HG02623 (cell line): ENCODE data around the gene LY6G5B.

Experiments
- ATAC-seq: cut with Tn5 transposase; IDR thresholded peaks from one replicate; pipeline ENCODE4 v1.9.1; 2021; ENCODE audit warnings: moderate library complexity; ENCODE audit not compliant: unreplicated experiment

Gene LY6G5B

GRCh38 chr6:31640612-31641011, 29.2 kb upstream of the LY6G5B start:
- no peak for ATAC-seq

- ATAC-seq, result no peak
These were observed 28.4 kb upstream of the LY6G5B start for GRCh38 chr6:31641370-31641769.

GRCh38 chr6:31642798-31643570, 26.8 kb upstream of the LY6G5B start:
- ATAC-seq, result no peak

GRCh38 chr6:31643818-31644454, 25.8 kb upstream of the LY6G5B start:
- ATAC-seq, result no peak

- no peak for ATAC-seq
These were observed 24.5 kb upstream of the LY6G5B start for GRCh38 chr6:31645325-31645724.

GRCh38 chr6:31651602-31652191, 18.1 kb upstream of the LY6G5B start:
- peak; percentile 19 for ATAC-seq

GRCh38 chr6:31652925-31653724, 16.7 kb upstream of the LY6G5B start:
- peak; percentile 51 for ATAC-seq

GRCh38 chr6:31654574-31655348, 15.0 kb upstream of the LY6G5B start:
- ATAC-seq, result no peak

- no peak for ATAC-seq
These were observed 14.2 kb upstream of the LY6G5B start, which contains the start of gene APOM for GRCh38 chr6:31655349-31656237. Gene APOM, plus strand, starts transcription at chr6:31655894. Its CDS starts 73 bp downstream, at chr6:31655967.

- no peak for ATAC-seq
These were observed 12.2 kb upstream of the LY6G5B start for GRCh38 chr6:31657406-31658157.

- no peak for ATAC-seq
These were observed 11.6 kb upstream of the LY6G5B start for GRCh38 chr6:31658158-31658688.

GRCh38 chr6:31658983-31659648, 10.7 kb upstream of the LY6G5B start:
- no peak for ATAC-seq

- ATAC-seq, result no peak
These were observed 10.0 kb upstream of the LY6G5B start for GRCh38 chr6:31659649-31660380.

- peak; percentile 53 for ATAC-seq
These were observed 9.2 kb upstream of the LY6G5B start, which contains the start of gene C6orf47 for GRCh38 chr6:31660381-31661261. Gene C6orf47, minus strand, starts transcription at chr6:31660778. Its CDS starts 831 bp downstream, at chr6:31659947.

- no peak for ATAC-seq
These were observed 8.3 kb upstream of the LY6G5B start for GRCh38 chr6:31661262-31662123.
